CD4-positive, alpha-beta T cell treated with Interleukin-6 for 4 hours (primary cell): ENCODE data around the gene ADAM15.
A peak's percentile ranks its signal among the peaks of the same experiment; 100 is the strongest.

ENCODE experiments used
- DNase-seq: peaks from one replicate; pipeline ENCODE4 v3.0.0-alpha.2; 2020; ENCODE audit warnings: mixed read lengths

The ADAM15 gene

GRCh38 chr1:155053531-155054105 is 2.5 kb downstream of the ADAM15 start:
- DNase-seq, result no peak

GRCh38 chr1:155057104-155057503 is 6.0 kb downstream of the ADAM15 start:
- DNase-seq, result no peak

- DNase-seq, result no peak
Observed at GRCh38 chr1:155057788-155058211, 6.7 kb downstream of the ADAM15 start.

GRCh38 chr1:155060736-155061135 is 9.6 kb downstream of the ADAM15 start:
- no peak for DNase-seq

- DNase-seq, result peak; percentile 96
Observed at GRCh38 chr1:155061381-155062150, 10.4 kb downstream of the ADAM15 start.

- no peak for DNase-seq
Observed at GRCh38 chr1:155062151-155062686, 11.1 kb downstream of the ADAM15 start.

GRCh38 chr1:155062702-155063411 is 11.7 kb downstream of the ADAM15 start:
- DNase-seq, result peak; percentile 81

- DNase-seq, result peak; percentile 89
Observed at GRCh38 chr1:155063550-155064110, 12.5 kb downstream of the ADAM15 start, which contains the start of gene EFNA4. Gene EFNA4 (plus strand): TSS chr1:155063740. CDS start chr1:155063824, 84 bp downstream.

GRCh38 chr1:155064111-155064831 is 13.2 kb downstream of the ADAM15 start:
- no peak for DNase-seq

- no peak for DNase-seq
Observed at GRCh38 chr1:155064832-155065429, 13.8 kb downstream of the ADAM15 start.

- no peak for DNase-seq
Observed at GRCh38 chr1:155066777-155067176, 15.7 kb downstream of the ADAM15 start.

- DNase-seq, result no peak
Observed at GRCh38 chr1:155068599-155068998, 17.5 kb downstream of the ADAM15 start.

- no peak for DNase-seq
Observed at GRCh38 chr1:155069551-155070157, 18.5 kb downstream of the ADAM15 start.

GRCh38 chr1:155070158-155070621 is 19.1 kb downstream of the ADAM15 start:
- no peak for DNase-seq

- peak; percentile 83 for DNase-seq
Observed at GRCh38 chr1:155070721-155071569, 19.8 kb downstream of the ADAM15 start.

- DNase-seq, result no peak
Observed at GRCh38 chr1:155071701-155072100, 20.6 kb downstream of the ADAM15 start.

GRCh38 chr1:155072531-155073289 is 21.6 kb downstream of the ADAM15 start:
- DNase-seq, result no peak

GRCh38 chr1:155073377-155074242 is 22.5 kb downstream of the ADAM15 start:
- DNase-seq, result no peak

- no peak for DNase-seq
Observed at GRCh38 chr1:155075535-155075934, 24.4 kb downstream of the ADAM15 start.
